Peyer's patch (tissue), 4 donors: ENCODE measurements around the gene NDUFB10. TPM values are rescaled to one million over a fixed set of nuclear protein-coding genes. Genes with fewer than 3 reads are reported as not detected.

Experiments
- DNase-seq, 3 donors: peaks; one replicate each; pipeline ENCODE4 v3.0.0-alpha.2; 2017 to 2019
- H3K27ac ChIP-seq, 4 donors: fragments of 200-600 bp; sonication (generic); one replicate each; pipeline ENCODE4 v1.5.1; 2016 to 2019
- H3K27me3 ChIP-seq, 2 donors: fragments of 200-600 bp; sonication (generic); one replicate each; pipeline ENCODE4 v1.5.1; 2019
- H3K36me3 ChIP-seq, 3 donors: fragments of 200-600 bp; sonication (generic); one replicate each; pipeline ENCODE4 v1.5.1; 2016 to 2019
- H3K4me1 ChIP-seq, 4 donors: fragments of 200-600 bp; sonication (generic); one replicate each; pipeline ENCODE4 v1.5.1; 2016 to 2019
- H3K4me3 ChIP-seq, 4 donors: fragments of 200-600 bp; sonication (generic); 1 replicate in 3 of 4; 2 replicates in 1 of 4; pipeline ENCODE4 v1.5.1; 2016 to 2019; ENCODE audit warnings: mild to moderate bottlenecking in 1 of 4
- H3K9me3 ChIP-seq, 4 donors: fragments of 200-600 bp; sonication (generic); one replicate each; pipeline ENCODE4 v1.5.1; 2016 to 2019; ENCODE audit warnings: mild to moderate bottlenecking in 1 of 4
- POLR2A ChIP-seq, 2 donors: fragments of 450-650 bp; IDR thresholded peaks; one replicate each; pipeline ENCODE4 v1.5.1; 2017; ENCODE audit warnings: antibody characterized with exemption in 2 of 2, mild to moderate bottlenecking in 2 of 2, moderate library complexity in 2 of 2
- total RNA-seq, 4 donors: library from RNA; depleted of rRNA; stranded (reverse); fragments of >200 nt; gene quantifications; one replicate each; pipeline ENCODE4 v1.1.0, GENCODE V29; 2016
- TF ChIP-seq, protein P1 (sequence below), 6 experiments: fragments of 450-650 bp in 4 of 6; fragments of 200-600 bp in 2 of 6; sonication (generic) in 1 of 6; IDR thresholded peaks; one replicate each; pipeline ENCODE4 v1.5.1; 2017 to 2019; ENCODE audit warnings: antibody characterized with exemption in 6 of 6, mild to moderate bottlenecking in 3 of 6, moderate library complexity in 1 of 6

The NDUFB10 gene
- total RNA-seq, 4 donors from 2014 or later, result 55.3 to 373 (median 236) TPM

DNA sequence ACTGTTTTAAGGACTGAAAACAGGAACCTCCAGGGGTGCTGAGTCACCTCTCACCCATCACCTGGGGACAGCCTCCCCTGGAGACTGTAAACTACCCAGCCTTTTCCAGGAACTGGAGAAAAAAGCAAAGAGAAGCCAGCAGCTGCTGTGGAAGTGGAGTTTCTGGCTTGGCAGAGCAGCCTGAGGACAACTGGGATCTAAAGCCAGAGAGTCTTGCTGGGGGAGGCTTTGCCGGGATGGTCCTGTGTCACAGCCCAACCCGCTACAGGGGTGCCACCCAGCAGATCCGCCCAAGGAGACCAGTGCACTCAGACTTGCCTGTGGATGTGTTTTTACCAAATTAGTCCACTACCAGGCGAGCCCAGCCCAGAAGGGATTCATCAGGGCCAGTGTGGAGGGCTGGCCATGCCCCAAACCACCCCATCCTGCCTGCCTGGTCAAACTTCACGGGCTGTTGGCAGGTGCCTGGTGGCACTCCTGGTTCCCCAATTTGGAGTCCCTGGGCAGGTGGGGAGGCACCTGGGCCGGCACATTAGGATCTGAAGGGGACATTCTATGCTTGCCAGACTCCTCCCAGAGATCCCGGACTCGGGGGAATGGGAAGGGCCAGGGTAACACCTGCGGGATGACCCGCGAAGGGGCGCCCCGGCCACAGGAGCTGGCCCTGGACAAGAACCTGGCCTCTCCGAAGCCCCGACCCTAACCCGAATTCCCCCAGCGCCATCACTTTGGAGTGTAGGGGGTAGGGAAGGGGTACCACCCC, 17.1 kb upstream of the NDUFB10 start:
- Histone ChIP-seq H3K4me3 (peak overlapping the region; percentile 57 to 87 (median 78)), H3K4me1 (peaks cover 5 to 37% (median 15%) of the 10 kb centered on the region in 4 donors), H3K9me3 (no peaks in the 10 kb centered on the region), H3K36me3 (peaks cover 0 to 32% (median 0%) of the 10 kb centered on the region in 3 donors), H3K27me3 (no peaks in the 10 kb centered on the region), H3K27ac (peak overlapping the region; percentile 60 to 81 (median 78))
- DNase-seq, result peak in 1 of 3 donors; percentile 40
- TF ChIP-seq, protein P1, sequence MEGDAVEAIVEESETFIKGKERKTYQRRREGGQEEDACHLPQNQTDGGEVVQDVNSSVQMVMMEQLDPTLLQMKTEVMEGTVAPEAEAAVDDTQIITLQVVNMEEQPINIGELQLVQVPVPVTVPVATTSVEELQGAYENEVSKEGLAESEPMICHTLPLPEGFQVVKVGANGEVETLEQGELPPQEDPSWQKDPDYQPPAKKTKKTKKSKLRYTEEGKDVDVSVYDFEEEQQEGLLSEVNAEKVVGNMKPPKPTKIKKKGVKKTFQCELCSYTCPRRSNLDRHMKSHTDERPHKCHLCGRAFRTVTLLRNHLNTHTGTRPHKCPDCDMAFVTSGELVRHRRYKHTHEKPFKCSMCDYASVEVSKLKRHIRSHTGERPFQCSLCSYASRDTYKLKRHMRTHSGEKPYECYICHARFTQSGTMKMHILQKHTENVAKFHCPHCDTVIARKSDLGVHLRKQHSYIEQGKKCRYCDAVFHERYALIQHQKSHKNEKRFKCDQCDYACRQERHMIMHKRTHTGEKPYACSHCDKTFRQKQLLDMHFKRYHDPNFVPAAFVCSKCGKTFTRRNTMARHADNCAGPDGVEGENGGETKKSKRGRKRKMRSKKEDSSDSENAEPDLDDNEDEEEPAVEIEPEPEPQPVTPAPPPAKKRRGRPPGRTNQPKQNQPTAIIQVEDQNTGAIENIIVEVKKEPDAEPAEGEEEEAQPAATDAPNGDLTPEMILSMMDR (IDR thresholded peaks at IDR 0.05), result no peak
- no peak for TF ChIP-seq POLR2A (IDR thresholded peaks at IDR 0.05)

DNA sequence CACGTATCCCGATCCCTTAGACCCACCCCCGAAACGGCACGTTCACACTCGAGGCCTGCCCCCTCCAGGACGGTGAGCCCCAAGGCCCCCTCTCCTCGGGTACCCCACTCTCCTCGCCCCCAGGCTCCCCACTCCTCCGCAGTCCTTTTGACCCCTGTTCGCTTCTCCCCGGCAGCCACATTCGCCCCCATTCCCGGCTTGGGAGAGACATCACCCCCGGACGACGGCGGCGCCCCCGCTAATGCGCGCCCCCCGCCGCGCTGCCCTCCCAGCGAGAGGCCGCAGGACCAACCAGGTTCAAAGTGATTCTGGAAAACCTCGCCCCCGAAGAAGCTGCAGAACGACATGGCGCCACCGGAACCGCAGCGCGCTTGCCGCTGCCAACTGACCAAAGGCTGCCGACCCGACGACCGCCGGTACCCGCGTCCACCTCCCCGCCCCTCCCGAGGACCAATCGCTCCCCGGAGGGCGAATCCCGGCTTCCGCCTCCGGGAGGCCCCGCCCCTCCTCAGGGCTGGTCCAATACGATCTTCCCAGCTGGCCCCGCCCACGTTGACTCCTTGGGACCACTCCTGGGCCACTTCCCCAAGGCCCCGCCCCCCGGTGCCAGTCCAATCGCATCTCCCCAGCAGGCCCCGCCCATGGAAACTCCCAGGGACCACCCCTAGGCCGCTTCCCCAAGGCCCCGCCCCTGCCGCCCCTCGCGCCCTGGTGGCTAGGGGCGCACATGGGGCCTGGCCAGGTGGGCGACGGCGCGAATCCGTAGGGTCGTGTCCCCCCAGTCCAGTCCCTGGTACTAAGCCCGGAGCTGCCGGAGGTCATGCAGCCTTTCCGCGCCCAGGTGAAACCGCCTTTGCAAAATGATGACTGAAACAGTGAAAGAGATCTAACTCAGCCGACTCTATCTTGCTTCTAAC, 16.3 kb upstream of the NDUFB10 start, which contains the start of gene MSRB1:
MSRB1 (minus strand) TSS at position 390 of the 917 bp plus-strand sequence; CDS start at position 347, 43 bp downstream.
- H3K4me1 ChIP-seq, result peaks cover 5 to 37% (median 15%) of the 10 kb centered on the region in 4 donors
- no peaks in the 10 kb centered on the region for H3K9me3 ChIP-seq
- peak within 1 kb of the TSS; percentile 60 to 81 (median 78) for H3K27ac ChIP-seq
- peak; percentile 100 for DNase-seq
- H3K27me3 ChIP-seq, result no peaks in the 10 kb centered on the region
- H3K4me3 ChIP-seq, result peak within 1 kb of the TSS; percentile 57 to 87 (median 78)
- TF ChIP-seq, protein P1 (IDR thresholded peaks at IDR 0.05), result peak in 2 of 6 experiments; percentile 12 to 20
- TF ChIP-seq POLR2A (IDR thresholded peaks at IDR 0.05), result peak; percentile 94 to 97
- peaks cover 0 to 26% (median 0%) of the 10 kb centered on the region in 3 donors for H3K36me3 ChIP-seq

GRCh38 chr16:1944612-1945199, 14.6 kb upstream of the NDUFB10 start:
- TF ChIP-seq, protein P1 (IDR thresholded peaks at IDR 0.05), result no peak
- TF ChIP-seq POLR2A (IDR thresholded peaks at IDR 0.05), result no peak
- H3K27ac ChIP-seq, result no peak overlapping the region
- no peak for DNase-seq
- H3K4me3 ChIP-seq, result no peak overlapping the region
- H3K36me3 ChIP-seq, result peaks cover 0 to 11% (median 0%) of the 10 kb centered on the region in 3 donors
- peaks cover 5 to 32% (median 14%) of the 10 kb centered on the region in 4 donors for H3K4me1 ChIP-seq
- no peaks in the 10 kb centered on the region for H3K27me3 ChIP-seq
- no peaks in the 10 kb centered on the region for H3K9me3 ChIP-seq

DNA sequence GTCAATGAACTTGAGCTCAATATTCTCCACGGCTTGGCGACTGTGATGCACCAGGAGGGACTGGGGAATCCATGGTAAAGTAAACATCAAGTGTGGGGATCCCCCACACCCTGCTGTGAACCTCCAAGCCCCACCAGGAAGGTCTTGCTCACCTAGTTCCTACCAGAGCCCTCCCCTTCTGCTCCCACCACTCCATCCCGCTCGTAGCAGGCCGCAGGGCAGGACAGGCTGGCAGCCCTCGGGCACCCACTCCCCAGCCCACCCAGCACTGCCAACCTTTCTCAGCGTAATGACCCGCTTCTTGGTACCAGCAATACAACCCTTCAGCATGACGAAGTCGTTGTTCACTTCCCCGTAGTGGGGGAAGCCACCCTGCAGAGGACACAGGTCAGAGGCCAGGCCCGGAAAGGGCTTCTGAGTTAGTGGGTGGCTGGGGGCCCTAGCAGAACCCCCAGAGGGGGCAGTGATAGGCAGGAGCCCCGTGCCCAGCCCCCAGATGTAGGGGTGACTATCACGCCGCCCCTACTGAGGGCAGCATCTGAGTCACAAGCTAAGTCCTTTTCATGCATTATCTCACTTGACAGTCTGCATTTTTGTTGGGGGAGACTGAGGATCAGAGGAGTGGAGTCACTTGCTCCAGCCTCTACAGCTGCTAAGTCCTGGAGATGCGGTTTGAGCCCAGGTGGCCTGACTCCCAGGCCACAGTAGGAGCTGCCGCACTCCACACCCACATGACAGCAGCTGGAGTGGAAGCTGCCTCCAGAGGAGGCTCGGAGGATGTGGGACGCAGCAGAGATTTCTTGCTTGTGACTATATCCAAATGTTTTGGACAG, 13.6 kb upstream of the NDUFB10 start:
- Histone ChIP-seq H3K27me3 (no peaks in the 10 kb centered on the region), H3K36me3 (peaks cover 0 to 2% (median 0%) of the 10 kb centered on the region in 3 donors), H3K4me3 (no peak overlapping the region), H3K27ac (no peak overlapping the region), H3K4me1 (peaks cover 5 to 22% (median 12%) of the 10 kb centered on the region in 4 donors), H3K9me3 (no peaks in the 10 kb centered on the region)
- TF ChIP-seq, protein P1 (IDR thresholded peaks at IDR 0.05), result no peak
- no peak for TF ChIP-seq POLR2A (IDR thresholded peaks at IDR 0.05)
- DNase-seq, result no peak
